A673 (cell line): ENCODE results near the gene GABRG3.

ENCODE experiments used
- EZH2 ChIP-seq: fragments of 200-600 bp; sonication (generic); IDR thresholded peaks from 2 replicates; pipeline ENCODE4 v1.6.1; 2017; ENCODE audit warnings: borderline replicate concordance, low read depth, mild to moderate bottlenecking, mixed read lengths, antibody characterized with exemption, low read length; ENCODE audit not compliant: poor library complexity, severe bottlenecking
- TF ChIP-seq, protein P1 (sequence below): fragments of 300-800, 200-600 bp; sonication (generic); conservative IDR thresholded peaks from 2 replicates; pipeline ENCODE4 v1.5.1; 2017; ENCODE audit warnings: low read depth, mild to moderate bottlenecking, antibody characterized with exemption, low read length, moderate library complexity, mixed read lengths

DNA sequence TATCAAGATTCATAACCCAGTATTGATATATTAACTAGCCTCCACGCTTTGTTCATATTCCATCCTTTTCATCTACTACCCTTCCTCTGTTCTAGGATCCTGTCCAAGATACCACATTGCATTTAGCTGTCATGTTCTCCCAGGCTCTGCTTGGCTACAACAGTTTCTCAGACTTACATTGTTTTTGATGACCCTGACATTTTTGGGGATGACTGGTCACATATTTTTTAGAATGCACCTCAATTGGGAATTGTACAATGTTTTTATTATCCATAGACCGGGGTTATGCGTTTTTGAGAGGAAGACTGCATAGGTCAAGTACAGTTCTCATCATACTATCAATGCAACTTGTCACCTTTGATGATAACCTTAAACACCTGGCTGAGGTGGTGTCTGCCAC is 421.2 kb downstream of the GABRG3 start:
- TF ChIP-seq EZH2: no peak
- TF ChIP-seq, protein P1, sequence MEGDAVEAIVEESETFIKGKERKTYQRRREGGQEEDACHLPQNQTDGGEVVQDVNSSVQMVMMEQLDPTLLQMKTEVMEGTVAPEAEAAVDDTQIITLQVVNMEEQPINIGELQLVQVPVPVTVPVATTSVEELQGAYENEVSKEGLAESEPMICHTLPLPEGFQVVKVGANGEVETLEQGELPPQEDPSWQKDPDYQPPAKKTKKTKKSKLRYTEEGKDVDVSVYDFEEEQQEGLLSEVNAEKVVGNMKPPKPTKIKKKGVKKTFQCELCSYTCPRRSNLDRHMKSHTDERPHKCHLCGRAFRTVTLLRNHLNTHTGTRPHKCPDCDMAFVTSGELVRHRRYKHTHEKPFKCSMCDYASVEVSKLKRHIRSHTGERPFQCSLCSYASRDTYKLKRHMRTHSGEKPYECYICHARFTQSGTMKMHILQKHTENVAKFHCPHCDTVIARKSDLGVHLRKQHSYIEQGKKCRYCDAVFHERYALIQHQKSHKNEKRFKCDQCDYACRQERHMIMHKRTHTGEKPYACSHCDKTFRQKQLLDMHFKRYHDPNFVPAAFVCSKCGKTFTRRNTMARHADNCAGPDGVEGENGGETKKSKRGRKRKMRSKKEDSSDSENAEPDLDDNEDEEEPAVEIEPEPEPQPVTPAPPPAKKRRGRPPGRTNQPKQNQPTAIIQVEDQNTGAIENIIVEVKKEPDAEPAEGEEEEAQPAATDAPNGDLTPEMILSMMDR: no peak
